RWPE2 (cell line): ENCODE results near the gene CAST.
"Not testable (repeated sequence)": the region's sequence is repeated elsewhere in the genome, so short reads cannot be mapped to it uniquely, and the experiment has no call there.

ENCODE experiments used
- ATAC-seq: fragments of 200-7000 bp; cut with Tn5 transposase; 3 replicates; pipeline ENCODE4 v1.9.1; 2021; ENCODE audit warnings: low read depth
- DNase-seq: peaks from one replicate; pipeline ENCODE4 v3.0.0-alpha.2; 2020; ENCODE audit warnings: low spot score
- H3K27ac ChIP-seq: fragments of 450-650 bp; 2 replicates; pipeline ENCODE4 v1.5.1; 2017; ENCODE audit warnings: mild to moderate bottlenecking; ENCODE audit not compliant: poor library complexity, severe bottlenecking
- H3K27me3 ChIP-seq: fragments of 250-450 bp; sonication (Bioruptor Pico); 2 replicates; pipeline ENCODE4 v1.5.1; 2021; ENCODE audit warnings: mild to moderate bottlenecking, moderate library complexity; ENCODE audit not compliant: insufficient read depth, poor library complexity, severe bottlenecking
- H3K36me3 ChIP-seq: fragments of 250-450 bp; sonication (Bioruptor Pico); 2 replicates; pipeline ENCODE4 v1.5.1; 2020; ENCODE audit warnings: low read depth, mild to moderate bottlenecking, moderate library complexity
- H3K4me1 ChIP-seq: fragments of 250-450 bp; sonication (Bioruptor Pico); 2 replicates; pipeline ENCODE4 v1.5.1; 2021; ENCODE audit warnings: mild to moderate bottlenecking, moderate library complexity; ENCODE audit not compliant: insufficient read depth, poor library complexity, severe bottlenecking
- H3K4me3 ChIP-seq: fragments of 250-450 bp; sonication (Bioruptor Pico); 2 replicates; pipeline ENCODE4 v1.5.1; 2021; ENCODE audit warnings: mild to moderate bottlenecking, moderate library complexity; ENCODE audit not compliant: severe bottlenecking
- H3K9me3 ChIP-seq: fragments of 250-450 bp; sonication (Bioruptor Pico); 2 replicates; pipeline ENCODE4 v1.5.1; 2021; ENCODE audit warnings: mild to moderate bottlenecking, moderate library complexity; ENCODE audit not compliant: severe bottlenecking
- TF ChIP-seq, protein P1 (sequence below): fragments of 450-650 bp; IDR thresholded peaks from one replicate; pipeline ENCODE4 v1.5.1; 2017; ENCODE audit warnings: mild to moderate bottlenecking, moderate library complexity; ENCODE audit not compliant: poor library complexity, severe bottlenecking

Gene CAST

GRCh38 chr5:96661855-96662724 lies at the start of gene CAST:
CAST (plus strand) TSS chr5:96662376; CDS start chr5:96662423, 47 bp downstream.
- peak within 1 kb of the TSS; percentile 91 for H3K27ac ChIP-seq
- peak; percentile 75 for ATAC-seq
- peak; percentile 98 for DNase-seq

GRCh38 chr5:96614110-96614691 lies 48.0 kb upstream of the CAST start:
- H3K4me1 ChIP-seq, result peaks cover 27% of the 10 kb centered on the region
- peak overlapping the region; percentile 85 for H3K27ac ChIP-seq
- TF ChIP-seq, protein P1, sequence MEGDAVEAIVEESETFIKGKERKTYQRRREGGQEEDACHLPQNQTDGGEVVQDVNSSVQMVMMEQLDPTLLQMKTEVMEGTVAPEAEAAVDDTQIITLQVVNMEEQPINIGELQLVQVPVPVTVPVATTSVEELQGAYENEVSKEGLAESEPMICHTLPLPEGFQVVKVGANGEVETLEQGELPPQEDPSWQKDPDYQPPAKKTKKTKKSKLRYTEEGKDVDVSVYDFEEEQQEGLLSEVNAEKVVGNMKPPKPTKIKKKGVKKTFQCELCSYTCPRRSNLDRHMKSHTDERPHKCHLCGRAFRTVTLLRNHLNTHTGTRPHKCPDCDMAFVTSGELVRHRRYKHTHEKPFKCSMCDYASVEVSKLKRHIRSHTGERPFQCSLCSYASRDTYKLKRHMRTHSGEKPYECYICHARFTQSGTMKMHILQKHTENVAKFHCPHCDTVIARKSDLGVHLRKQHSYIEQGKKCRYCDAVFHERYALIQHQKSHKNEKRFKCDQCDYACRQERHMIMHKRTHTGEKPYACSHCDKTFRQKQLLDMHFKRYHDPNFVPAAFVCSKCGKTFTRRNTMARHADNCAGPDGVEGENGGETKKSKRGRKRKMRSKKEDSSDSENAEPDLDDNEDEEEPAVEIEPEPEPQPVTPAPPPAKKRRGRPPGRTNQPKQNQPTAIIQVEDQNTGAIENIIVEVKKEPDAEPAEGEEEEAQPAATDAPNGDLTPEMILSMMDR, result peak; percentile 95
- H3K27me3 ChIP-seq, result no peaks in the 10 kb centered on the region
- DNase-seq (peak; percentile 66), ATAC-seq (peak; percentile 98)
- H3K4me3 ChIP-seq, result peak overlapping the region; percentile 2
- H3K9me3 ChIP-seq, result no peaks in the 10 kb centered on the region
- no peaks in the 10 kb centered on the region for H3K36me3 ChIP-seq

More at GRCh38 chr5:96661855-96662724, at the start of gene CAST:
- Histone ChIP-seq H3K4me1 (peaks cover 41% of the 10 kb centered on the region), H3K36me3 (peaks cover 21% of the 10 kb centered on the region), H3K27me3 (no peaks in the 10 kb centered on the region), H3K4me3 (peak within 1 kb of the TSS; percentile 62), H3K9me3 (no peaks in the 10 kb centered on the region)
- TF ChIP-seq, protein P1, result peak; percentile 6

DNA sequence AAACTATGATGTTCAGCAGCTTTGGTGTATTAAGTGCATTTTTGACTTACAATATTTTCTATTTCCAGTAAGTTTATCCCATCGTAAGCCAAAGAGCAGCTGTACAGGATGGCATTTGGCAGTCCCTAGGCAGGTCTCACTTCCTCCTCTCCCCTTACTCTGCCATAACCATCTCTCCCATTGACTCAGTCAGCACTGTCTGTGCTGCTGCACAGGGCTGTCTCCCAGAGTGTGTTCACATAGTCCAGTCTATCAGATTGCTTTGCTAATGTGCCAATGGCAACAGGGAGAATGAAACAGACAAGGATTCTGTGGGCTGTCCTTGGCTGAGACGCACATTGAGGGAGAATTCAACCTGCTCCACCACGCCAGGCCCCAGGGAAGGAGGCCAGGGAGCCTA lies 47.0 kb upstream of the CAST start:
- H3K9me3 ChIP-seq, result no peaks in the 10 kb centered on the region
- H3K36me3 ChIP-seq, result no peaks in the 10 kb centered on the region
- TF ChIP-seq, protein P1, result no peak
- DNase-seq (no peak), ATAC-seq (no peak)
- peak overlapping the region; percentile 85 for H3K27ac ChIP-seq
- peaks cover 27% of the 10 kb centered on the region for H3K4me1 ChIP-seq
- H3K4me3 ChIP-seq, result no peak overlapping the region
- H3K27me3 ChIP-seq, result no peaks in the 10 kb centered on the region

- ATAC-seq, result no peak
- Histone ChIP-seq H3K4me1 (peaks cover 27% of the 10 kb centered on the region), H3K9me3 (no peaks in the 10 kb centered on the region), H3K4me3 (no peak overlapping the region), H3K27ac (peak overlapping the region; percentile 0), H3K27me3 (no peaks in the 10 kb centered on the region), H3K36me3 (no peaks in the 10 kb centered on the region)
- no peak for DNase-seq
- TF ChIP-seq, protein P1, result no peak
Observed at GRCh38 chr5:96616801-96617200, 45.4 kb upstream of the CAST start.

GRCh38 chr5:96618311-96619016 lies 43.7 kb upstream of the CAST start:
- H3K27ac ChIP-seq, H3K27me3 ChIP-seq, H3K4me3 ChIP-seq, ATAC-seq, DNase-seq, H3K36me3 ChIP-seq, H3K9me3 ChIP-seq: not testable (repeated sequence)
- H3K4me1 ChIP-seq, result peaks cover 31% of the 10 kb centered on the region
